Liver (tissue), 3 donors: Measurements from ENCODE around the gene UHRF2.

Experiments used
- NR2F2 ChIP-seq: IDR thresholded peaks from 2 replicates; pipeline ENCODE4 v1.6.1; 2016; ENCODE audit warnings: antibody characterized with exemption
- TAF1 ChIP-seq: conservative IDR thresholded peaks from 2 replicates; pipeline ENCODE4 v1.6.1; 2016; ENCODE audit warnings: antibody characterized with exemption, mild to moderate bottlenecking
- TF ChIP-seq, protein P1 (sequence below): fragments of 150-350 bp; IDR thresholded peaks from 2 replicates; pipeline ENCODE4 v1.5.1; 2017; ENCODE audit warnings: improper control_type of control experiment, low read depth, low read length; ENCODE audit not compliant: missing input control
- TF ChIP-seq, protein P2 (sequence below): IDR thresholded peaks from 2 replicates; pipeline ENCODE4 v1.6.1; 2016; ENCODE audit warnings: antibody characterized with exemption
- TF ChIP-seq, protein P3 (sequence below): IDR thresholded peaks from 2 replicates; pipeline ENCODE4 v1.6.1; 2016; ENCODE audit warnings: antibody characterized with exemption, mild to moderate bottlenecking
- TF ChIP-seq, protein P4 (sequence below): IDR thresholded peaks from 2 replicates; pipeline ENCODE4 v1.6.1; 2016; ENCODE audit warnings: antibody characterized with exemption
- donor health status: healthy.
- donor health status: healthy.

DNA sequence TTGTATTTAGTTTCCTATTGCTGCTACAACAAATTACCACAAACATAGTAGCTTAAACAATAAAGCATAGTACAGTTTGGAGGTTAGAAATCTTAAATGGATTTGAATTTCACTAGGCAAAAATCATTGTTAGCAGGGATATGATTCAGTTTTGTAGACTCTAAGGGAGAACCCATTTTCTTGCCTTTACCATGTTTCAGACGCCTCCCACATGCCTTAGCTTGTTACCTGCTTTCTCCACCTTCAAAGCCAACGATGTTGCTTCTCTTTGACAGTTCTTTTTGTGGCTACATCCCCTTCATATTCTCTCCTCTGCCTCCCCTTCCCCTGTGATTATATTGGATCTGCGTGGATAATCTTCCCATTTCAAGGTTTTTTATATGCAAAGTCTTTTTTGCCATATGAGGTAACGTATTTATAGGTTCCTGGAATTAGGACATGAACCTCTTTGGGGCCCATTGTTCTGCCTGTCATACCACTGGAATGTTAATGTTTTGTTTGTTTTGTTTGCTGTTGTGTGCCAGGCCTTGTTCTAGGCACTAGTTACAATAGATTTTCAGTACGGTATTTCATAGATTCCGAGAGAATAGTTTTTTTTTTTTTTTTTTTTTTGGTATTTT is 54.1 kb downstream of the UHRF2 start:
- TF ChIP-seq, protein P1, sequence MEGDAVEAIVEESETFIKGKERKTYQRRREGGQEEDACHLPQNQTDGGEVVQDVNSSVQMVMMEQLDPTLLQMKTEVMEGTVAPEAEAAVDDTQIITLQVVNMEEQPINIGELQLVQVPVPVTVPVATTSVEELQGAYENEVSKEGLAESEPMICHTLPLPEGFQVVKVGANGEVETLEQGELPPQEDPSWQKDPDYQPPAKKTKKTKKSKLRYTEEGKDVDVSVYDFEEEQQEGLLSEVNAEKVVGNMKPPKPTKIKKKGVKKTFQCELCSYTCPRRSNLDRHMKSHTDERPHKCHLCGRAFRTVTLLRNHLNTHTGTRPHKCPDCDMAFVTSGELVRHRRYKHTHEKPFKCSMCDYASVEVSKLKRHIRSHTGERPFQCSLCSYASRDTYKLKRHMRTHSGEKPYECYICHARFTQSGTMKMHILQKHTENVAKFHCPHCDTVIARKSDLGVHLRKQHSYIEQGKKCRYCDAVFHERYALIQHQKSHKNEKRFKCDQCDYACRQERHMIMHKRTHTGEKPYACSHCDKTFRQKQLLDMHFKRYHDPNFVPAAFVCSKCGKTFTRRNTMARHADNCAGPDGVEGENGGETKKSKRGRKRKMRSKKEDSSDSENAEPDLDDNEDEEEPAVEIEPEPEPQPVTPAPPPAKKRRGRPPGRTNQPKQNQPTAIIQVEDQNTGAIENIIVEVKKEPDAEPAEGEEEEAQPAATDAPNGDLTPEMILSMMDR: no peak
- no peak for TF ChIP-seq TAF1
- TF ChIP-seq, protein P2, sequence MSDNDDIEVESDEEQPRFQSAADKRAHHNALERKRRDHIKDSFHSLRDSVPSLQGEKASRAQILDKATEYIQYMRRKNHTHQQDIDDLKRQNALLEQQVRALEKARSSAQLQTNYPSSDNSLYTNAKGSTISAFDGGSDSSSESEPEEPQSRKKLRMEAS: no peak
- no peak for TF ChIP-seq NR2F2
- TF ChIP-seq, protein P3, sequence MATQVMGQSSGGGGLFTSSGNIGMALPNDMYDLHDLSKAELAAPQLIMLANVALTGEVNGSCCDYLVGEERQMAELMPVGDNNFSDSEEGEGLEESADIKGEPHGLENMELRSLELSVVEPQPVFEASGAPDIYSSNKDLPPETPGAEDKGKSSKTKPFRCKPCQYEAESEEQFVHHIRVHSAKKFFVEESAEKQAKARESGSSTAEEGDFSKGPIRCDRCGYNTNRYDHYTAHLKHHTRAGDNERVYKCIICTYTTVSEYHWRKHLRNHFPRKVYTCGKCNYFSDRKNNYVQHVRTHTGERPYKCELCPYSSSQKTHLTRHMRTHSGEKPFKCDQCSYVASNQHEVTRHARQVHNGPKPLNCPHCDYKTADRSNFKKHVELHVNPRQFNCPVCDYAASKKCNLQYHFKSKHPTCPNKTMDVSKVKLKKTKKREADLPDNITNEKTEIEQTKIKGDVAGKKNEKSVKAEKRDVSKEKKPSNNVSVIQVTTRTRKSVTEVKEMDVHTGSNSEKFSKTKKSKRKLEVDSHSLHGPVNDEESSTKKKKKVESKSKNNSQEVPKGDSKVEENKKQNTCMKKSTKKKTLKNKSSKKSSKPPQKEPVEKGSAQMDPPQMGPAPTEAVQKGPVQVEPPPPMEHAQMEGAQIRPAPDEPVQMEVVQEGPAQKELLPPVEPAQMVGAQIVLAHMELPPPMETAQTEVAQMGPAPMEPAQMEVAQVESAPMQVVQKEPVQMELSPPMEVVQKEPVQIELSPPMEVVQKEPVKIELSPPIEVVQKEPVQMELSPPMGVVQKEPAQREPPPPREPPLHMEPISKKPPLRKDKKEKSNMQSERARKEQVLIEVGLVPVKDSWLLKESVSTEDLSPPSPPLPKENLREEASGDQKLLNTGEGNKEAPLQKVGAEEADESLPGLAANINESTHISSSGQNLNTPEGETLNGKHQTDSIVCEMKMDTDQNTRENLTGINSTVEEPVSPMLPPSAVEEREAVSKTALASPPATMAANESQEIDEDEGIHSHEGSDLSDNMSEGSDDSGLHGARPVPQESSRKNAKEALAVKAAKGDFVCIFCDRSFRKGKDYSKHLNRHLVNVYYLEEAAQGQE: no peak
- TF ChIP-seq, protein P4, sequence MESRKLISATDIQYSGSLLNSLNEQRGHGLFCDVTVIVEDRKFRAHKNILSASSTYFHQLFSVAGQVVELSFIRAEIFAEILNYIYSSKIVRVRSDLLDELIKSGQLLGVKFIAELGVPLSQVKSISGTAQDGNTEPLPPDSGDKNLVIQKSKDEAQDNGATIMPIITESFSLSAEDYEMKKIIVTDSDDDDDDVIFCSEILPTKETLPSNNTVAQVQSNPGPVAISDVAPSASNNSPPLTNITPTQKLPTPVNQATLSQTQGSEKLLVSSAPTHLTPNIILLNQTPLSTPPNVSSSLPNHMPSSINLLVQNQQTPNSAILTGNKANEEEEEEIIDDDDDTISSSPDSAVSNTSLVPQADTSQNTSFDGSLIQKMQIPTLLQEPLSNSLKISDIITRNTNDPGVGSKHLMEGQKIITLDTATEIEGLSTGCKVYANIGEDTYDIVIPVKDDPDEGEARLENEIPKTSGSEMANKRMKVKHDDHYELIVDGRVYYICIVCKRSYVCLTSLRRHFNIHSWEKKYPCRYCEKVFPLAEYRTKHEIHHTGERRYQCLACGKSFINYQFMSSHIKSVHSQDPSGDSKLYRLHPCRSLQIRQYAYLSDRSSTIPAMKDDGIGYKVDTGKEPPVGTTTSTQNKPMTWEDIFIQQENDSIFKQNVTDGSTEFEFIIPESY: no peak
